ENCODE data around the gene FSTL5. TPM values are rescaled to one million over a fixed set of nuclear protein-coding genes. Genes with fewer than 3 reads are reported as not detected.
A peak's percentile ranks its signal among the peaks of the same experiment; 100 is the strongest.

The FSTL5 gene
- total and polyA plus RNA-seq, 2 experiments from 2014 or later, result 0.06 to 0.49 TPM

- no peak for DNase-seq (ENCODE audit: low spot score)
- Histone ChIP-seq H3K27me3 (ENCODE audit: insufficient read depth) (no peaks in the 10 kb centered on the region), H2AFZ (no peak overlapping the region), H3K4me1 (ENCODE audit: insufficient read depth) (no peaks in the 10 kb centered on the region), H3K4me3 (no peak overlapping the region), H3K36me3 (ENCODE audit: insufficient read depth) (no peaks in the 10 kb centered on the region), H3K79me2 (replicated peaks; ENCODE audit: insufficient read depth) (no peaks in the 10 kb centered on the region), H4K20me1 (replicated peaks; ENCODE audit: insufficient read depth) (no peaks in the 10 kb centered on the region), H3F3A (replicated peaks; ENCODE audit: low read depth) (no peaks in the 10 kb centered on the region), H3K9me2 (ENCODE audit: insufficient read depth) (no peaks in the 10 kb centered on the region), H3K27ac (ENCODE audit: low read depth) (no peak overlapping the region), H3K4me2 (no peak overlapping the region)
- H3K9me3 Mint-ChIP-seq, result no peaks in the 10 kb centered on the region; the same call in 2 of the 3 replicates
- no peaks in the 10 kb centered on the region for H3K27me3 Mint-ChIP-seq (ENCODE audit: insufficient read depth, low read depth, poor library complexity)
- H3K4me3 Mint-ChIP-seq, result no peak overlapping the region
- no peak for TF ChIP-seq ZNF114 (CRISPR knock-in tag; IDR thresholded peaks at IDR 0.05)
- H3K4me1 Mint-ChIP-seq, result peaks cover 2% of the 10 kb centered on the region; the same call in 1 of the 3 replicates
- H3K27ac Mint-ChIP-seq, result no peak overlapping the region
- no peaks in the 10 kb centered on the region for H3K36me3 Mint-ChIP-seq (ENCODE audit: low read depth)
- ATAC-seq, result no peak
These were observed 665.6 kb downstream of the FSTL5 start for GRCh38 chr4:161498155-161498554.

DNA sequence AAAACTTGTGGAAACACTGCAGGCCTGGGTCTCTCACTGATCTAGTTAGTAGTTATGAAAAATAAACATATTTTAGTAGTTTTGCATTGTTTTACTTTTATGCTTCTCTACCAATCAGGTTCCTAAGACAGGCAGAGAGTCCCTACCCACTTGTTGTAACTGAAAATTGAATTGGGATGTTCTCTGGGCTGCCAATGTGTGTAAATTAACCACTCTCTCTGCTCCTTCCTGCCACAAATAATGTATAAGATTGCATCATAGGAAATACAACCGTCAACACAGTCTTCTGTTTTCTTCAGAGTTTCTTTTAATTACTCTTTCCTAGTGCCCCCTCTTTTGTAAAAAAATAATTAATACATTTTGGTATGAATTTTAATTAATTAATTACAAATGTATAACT is 677.3 kb downstream of the FSTL5 start:
- ATAC-seq, result no peak

More for the DNA sequence above, 677.3 kb downstream of the FSTL5 start:
- H3K4me3 Mint-ChIP-seq, result no peak overlapping the region
- H3K79me2 ChIP-seq (replicated peaks; ENCODE audit: insufficient read depth), result no peaks in the 10 kb centered on the region
- H3K36me3 ChIP-seq (ENCODE audit: insufficient read depth), result no peaks in the 10 kb centered on the region
- H3K27me3 Mint-ChIP-seq (ENCODE audit: insufficient read depth, low read depth, poor library complexity), result no peaks in the 10 kb centered on the region
- no peak for DNase-seq (ENCODE audit: low spot score)
- no peaks in the 10 kb centered on the region for H3K4me1 ChIP-seq (ENCODE audit: insufficient read depth)
- H3K4me3 ChIP-seq, result no peak overlapping the region
- H3K27ac ChIP-seq (ENCODE audit: low read depth), result no peak overlapping the region
- no peak overlapping the region for H3K4me2 ChIP-seq
- H3K4me1 Mint-ChIP-seq, result peaks cover 7% of the 10 kb centered on the region; the same call in 2 of the 3 replicates
- H3F3A ChIP-seq (replicated peaks; ENCODE audit: low read depth), result no peaks in the 10 kb centered on the region
- H3K27me3 ChIP-seq (ENCODE audit: insufficient read depth), result no peaks in the 10 kb centered on the region
- peak overlapping the region; percentile 74 for H3K27ac Mint-ChIP-seq
- H3K36me3 Mint-ChIP-seq (ENCODE audit: low read depth), result no peaks in the 10 kb centered on the region
- TF ChIP-seq, protein P1, sequence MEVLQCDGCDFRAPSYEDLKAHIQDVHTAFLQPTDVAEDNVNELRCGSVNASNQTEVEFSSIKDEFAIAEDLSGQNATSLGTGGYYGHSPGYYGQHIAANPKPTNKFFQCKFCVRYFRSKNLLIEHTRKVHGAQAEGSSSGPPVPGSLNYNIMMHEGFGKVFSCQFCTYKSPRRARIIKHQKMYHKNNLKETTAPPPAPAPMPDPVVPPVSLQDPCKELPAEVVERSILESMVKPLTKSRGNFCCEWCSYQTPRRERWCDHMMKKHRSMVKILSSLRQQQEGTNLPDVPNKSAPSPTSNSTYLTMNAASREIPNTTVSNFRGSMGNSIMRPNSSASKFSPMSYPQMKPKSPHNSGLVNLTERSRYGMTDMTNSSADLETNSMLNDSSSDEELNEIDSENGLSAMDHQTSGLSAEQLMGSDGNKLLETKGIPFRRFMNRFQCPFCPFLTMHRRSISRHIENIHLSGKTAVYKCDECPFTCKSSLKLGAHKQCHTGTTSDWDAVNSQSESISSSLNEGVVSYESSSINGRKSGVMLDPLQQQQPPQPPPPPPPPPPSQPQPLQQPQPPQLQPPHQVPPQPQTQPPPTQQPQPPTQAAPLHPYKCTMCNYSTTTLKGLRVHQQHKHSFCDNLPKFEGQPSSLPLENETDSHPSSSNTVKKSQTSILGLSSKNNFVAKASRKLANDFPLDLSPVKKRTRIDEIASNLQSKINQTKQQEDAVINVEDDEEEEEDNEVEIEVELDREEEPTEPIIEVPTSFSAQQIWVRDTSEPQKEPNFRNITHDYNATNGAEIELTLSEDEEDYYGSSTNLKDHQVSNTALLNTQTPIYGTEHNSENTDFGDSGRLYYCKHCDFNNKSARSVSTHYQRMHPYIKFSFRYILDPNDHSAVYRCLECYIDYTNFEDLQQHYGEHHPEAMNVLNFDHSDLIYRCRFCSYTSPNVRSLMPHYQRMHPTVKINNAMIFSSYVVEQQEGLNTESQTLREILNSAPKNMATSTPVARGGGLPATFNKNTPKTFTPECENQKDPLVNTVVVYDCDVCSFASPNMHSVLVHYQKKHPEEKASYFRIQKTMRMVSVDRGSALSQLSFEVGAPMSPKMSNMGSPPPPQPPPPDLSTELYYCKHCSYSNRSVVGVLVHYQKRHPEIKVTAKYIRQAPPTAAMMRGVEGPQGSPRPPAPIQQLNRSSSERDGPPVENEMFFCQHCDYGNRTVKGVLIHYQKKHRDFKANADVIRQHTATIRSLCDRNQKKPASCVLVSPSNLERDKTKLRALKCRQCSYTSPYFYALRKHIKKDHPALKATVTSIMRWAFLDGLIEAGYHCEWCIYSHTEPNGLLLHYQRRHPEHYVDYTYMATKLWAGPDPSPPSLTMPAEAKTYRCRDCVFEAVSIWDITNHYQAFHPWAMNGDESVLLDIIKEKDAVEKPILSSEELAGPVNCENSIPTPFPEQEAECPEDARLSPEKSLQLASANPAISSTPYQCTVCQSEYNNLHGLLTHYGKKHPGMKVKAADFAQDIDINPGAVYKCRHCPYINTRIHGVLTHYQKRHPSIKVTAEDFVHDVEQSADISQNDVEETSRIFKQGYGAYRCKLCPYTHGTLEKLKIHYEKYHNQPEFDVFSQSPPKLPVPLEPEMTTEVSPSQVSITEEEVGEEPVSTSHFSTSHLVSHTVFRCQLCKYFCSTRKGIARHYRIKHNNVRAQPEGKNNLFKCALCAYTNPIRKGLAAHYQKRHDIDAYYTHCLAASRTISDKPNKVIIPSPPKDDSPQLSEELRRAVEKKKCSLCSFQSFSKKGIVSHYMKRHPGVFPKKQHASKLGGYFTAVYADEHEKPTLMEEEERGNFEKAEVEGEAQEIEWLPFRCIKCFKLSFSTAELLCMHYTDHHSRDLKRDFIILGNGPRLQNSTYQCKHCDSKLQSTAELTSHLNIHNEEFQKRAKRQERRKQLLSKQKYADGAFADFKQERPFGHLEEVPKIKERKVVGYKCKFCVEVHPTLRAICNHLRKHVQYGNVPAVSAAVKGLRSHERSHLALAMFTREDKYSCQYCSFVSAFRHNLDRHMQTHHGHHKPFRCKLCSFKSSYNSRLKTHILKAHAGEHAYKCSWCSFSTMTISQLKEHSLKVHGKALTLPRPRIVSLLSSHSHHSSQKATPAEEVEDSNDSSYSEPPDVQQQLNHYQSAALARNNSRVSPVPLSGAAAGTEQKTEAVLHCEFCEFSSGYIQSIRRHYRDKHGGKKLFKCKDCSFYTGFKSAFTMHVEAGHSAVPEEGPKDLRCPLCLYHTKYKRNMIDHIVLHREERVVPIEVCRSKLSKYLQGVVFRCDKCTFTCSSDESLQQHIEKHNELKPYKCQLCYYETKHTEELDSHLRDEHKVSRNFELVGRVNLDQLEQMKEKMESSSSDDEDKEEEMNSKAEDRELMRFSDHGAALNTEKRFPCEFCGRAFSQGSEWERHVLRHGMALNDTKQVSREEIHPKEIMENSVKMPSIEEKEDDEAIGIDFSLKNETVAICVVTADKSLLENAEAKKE (CRISPR knock-in tag; IDR thresholded peaks at IDR 0.05), result no peak
- TF ChIP-seq REST (IDR thresholded peaks at IDR 0.05; ENCODE audit: unreplicated experiment) (no peak), EZH2 (IDR thresholded peaks at IDR 0.05; ENCODE audit: low read depth, unreplicated experiment) (no peak)
- H3K9me2 ChIP-seq (ENCODE audit: insufficient read depth), result no peaks in the 10 kb centered on the region
- no peak overlapping the region for H2AFZ ChIP-seq
- H3K9me3 Mint-ChIP-seq, result no peaks in the 10 kb centered on the region
- no peaks in the 10 kb centered on the region for H4K20me1 ChIP-seq (replicated peaks; ENCODE audit: insufficient read depth)
